ENCODE data around the gene TNFRSF6B.
"Not testable (repeated sequence)": the region's sequence is repeated elsewhere in the genome, so short reads cannot be mapped to it uniquely, and the experiment has no call there.

Gene TNFRSF6B

GRCh38 chr20:63663332-63664066, 33.0 kb upstream of the TNFRSF6B start:
- no peak for DNase-seq

GRCh38 chr20:63664143-63664851, 32.2 kb upstream of the TNFRSF6B start:
- no peak for DNase-seq

- no peak for DNase-seq
Observed at GRCh38 chr20:63664861-63665594, 31.4 kb upstream of the TNFRSF6B start.

GRCh38 chr20:63665708-63666107, 30.7 kb upstream of the TNFRSF6B start:
- no peak for DNase-seq

- no peak for DNase-seq
Observed at GRCh38 chr20:63667858-63668257, 28.6 kb upstream of the TNFRSF6B start.

GRCh38 chr20:63668351-63668750, 28.1 kb upstream of the TNFRSF6B start:
- no peak for DNase-seq

- not testable (repeated sequence) for DNase-seq
Observed at GRCh38 chr20:63671695-63672094, 24.8 kb upstream of the TNFRSF6B start.

GRCh38 chr20:63672666-63673065, 23.8 kb upstream of the TNFRSF6B start:
- DNase-seq, result no peak

GRCh38 chr20:63673951-63674350, 22.5 kb upstream of the TNFRSF6B start:
- no peak for DNase-seq

GRCh38 chr20:63675681-63676368, 20.6 kb upstream of the TNFRSF6B start:
- DNase-seq, result no peak

- no peak for DNase-seq
Observed at GRCh38 chr20:63678071-63678470, 18.4 kb upstream of the TNFRSF6B start.

- no peak for DNase-seq
Observed at GRCh38 chr20:63678667-63679465, 17.6 kb upstream of the TNFRSF6B start.

- no peak for DNase-seq
Observed at GRCh38 chr20:63679799-63680305, 16.6 kb upstream of the TNFRSF6B start.

GRCh38 chr20:63680427-63680826, 16.0 kb upstream of the TNFRSF6B start:
- DNase-seq, result no peak

GRCh38 chr20:63680857-63681608, 15.4 kb upstream of the TNFRSF6B start:
- DNase-seq, result no peak

GRCh38 chr20:63681609-63682142, 14.8 kb upstream of the TNFRSF6B start:
- no peak for DNase-seq

- DNase-seq, result no peak
Observed at GRCh38 chr20:63682384-63683139, 13.9 kb upstream of the TNFRSF6B start.

GRCh38 chr20:63685269-63686026, 11.0 kb upstream of the TNFRSF6B start:
- DNase-seq, result no peak

GRCh38 chr20:63686094-63686491, 10.4 kb upstream of the TNFRSF6B start:
- DNase-seq, result no peak
